Lower leg skin (tissue), 3 donors: Measurements from ENCODE around the gene SDR9C7.
"Not testable (repeated sequence)": the region's sequence is repeated elsewhere in the genome, so short reads cannot be mapped to it uniquely, and the experiment has no call there.

Experiments
- POLR2A ChIP-seq, 2 donors: fragments of 450-650 bp; IDR thresholded peaks; one replicate each; pipeline ENCODE4 v1.6.1; 2016 to 2017; ENCODE audit warnings: antibody characterized with exemption in 2 of 2, mild to moderate bottlenecking in 1 of 2, moderate library complexity in 1 of 2
- TF ChIP-seq, protein P1 (sequence below), 3 donors: fragments of 450-650 bp; IDR thresholded peaks; one replicate each; pipeline ENCODE4 v1.5.1; 2016; ENCODE audit warnings: antibody characterized with exemption in 3 of 3, mild to moderate bottlenecking in 3 of 3, moderate library complexity in 2 of 3

DNA sequence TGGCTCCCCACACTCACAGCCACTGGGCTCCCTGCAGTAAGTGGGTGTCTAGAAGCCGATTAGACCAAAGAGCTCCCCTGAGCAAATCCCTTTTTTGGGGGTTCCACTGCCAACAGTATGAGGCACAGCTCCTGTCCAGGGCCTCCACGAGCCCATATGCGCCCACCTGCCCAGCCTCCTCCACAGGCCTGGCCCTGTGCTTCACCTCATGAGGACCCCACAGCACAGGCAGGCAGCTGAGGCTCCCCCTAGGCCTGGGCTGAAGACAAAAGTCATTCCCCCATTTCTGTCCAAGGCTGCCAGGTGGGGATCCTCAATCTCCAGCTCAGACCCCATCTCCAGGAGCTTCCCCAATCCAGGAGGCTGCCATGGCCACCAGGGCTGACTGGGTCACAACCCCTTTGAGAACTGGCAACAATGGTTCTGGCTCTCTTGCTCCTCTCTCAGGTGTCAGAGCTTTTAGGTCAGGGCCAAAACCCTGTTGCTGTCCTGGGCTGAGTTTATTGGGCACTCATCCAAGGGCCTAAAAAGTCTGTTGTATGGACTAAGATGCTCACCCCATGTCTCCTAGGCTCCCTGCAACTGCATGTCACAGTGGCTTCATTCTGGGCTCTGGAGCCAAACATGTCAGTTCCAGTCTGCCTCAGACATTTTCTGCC, 48.5 kb upstream of the SDR9C7 start:
- TF ChIP-seq, protein P1, sequence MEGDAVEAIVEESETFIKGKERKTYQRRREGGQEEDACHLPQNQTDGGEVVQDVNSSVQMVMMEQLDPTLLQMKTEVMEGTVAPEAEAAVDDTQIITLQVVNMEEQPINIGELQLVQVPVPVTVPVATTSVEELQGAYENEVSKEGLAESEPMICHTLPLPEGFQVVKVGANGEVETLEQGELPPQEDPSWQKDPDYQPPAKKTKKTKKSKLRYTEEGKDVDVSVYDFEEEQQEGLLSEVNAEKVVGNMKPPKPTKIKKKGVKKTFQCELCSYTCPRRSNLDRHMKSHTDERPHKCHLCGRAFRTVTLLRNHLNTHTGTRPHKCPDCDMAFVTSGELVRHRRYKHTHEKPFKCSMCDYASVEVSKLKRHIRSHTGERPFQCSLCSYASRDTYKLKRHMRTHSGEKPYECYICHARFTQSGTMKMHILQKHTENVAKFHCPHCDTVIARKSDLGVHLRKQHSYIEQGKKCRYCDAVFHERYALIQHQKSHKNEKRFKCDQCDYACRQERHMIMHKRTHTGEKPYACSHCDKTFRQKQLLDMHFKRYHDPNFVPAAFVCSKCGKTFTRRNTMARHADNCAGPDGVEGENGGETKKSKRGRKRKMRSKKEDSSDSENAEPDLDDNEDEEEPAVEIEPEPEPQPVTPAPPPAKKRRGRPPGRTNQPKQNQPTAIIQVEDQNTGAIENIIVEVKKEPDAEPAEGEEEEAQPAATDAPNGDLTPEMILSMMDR (IDR thresholded peaks at IDR 0.05), result not testable (repeated sequence)
- TF ChIP-seq POLR2A (IDR thresholded peaks at IDR 0.05), result not testable (repeated sequence)
